HK-2 (cell line): ENCODE measurements around the gene AQP12A.
"Not testable (repeated sequence)": the region's sequence is repeated elsewhere in the genome, so short reads cannot be mapped to it uniquely, and the experiment has no call there.

ENCODE experiments used
- DNase-seq: peaks from one replicate; pipeline ENCODE4 v3.0.0-alpha.2; 2018; ENCODE audit not compliant: unreplicated experiment

The AQP12A gene

GRCh38 chr2:240688553-240688919 lies 3.1 kb upstream of the AQP12A start:
- no peak for DNase-seq

- DNase-seq: no peak
Measured at GRCh38 chr2:240689975-240690374, 1.7 kb upstream of the AQP12A start.

GRCh38 chr2:240690421-240691074 lies 1.1 kb upstream of the AQP12A start:
- DNase-seq: not testable (repeated sequence)

- DNase-seq: not testable (repeated sequence)
Measured at GRCh38 chr2:240691075-240691427, 615 bp upstream of the AQP12A start.

- not testable (repeated sequence) for DNase-seq
Measured at GRCh38 chr2:240692583-240693561, 1.2 kb downstream of the AQP12A start.

GRCh38 chr2:240694304-240694703 lies 2.6 kb downstream of the AQP12A start:
- not testable (repeated sequence) for DNase-seq

GRCh38 chr2:240695593-240695992 lies 3.9 kb downstream of the AQP12A start:
- not testable (repeated sequence) for DNase-seq

GRCh38 chr2:240696469-240696868 lies 4.8 kb downstream of the AQP12A start:
- not testable (repeated sequence) for DNase-seq

GRCh38 chr2:240698852-240699561 lies 7.3 kb downstream of the AQP12A start:
- DNase-seq: not testable (repeated sequence)

GRCh38 chr2:240699835-240700234 lies 8.2 kb downstream of the AQP12A start:
- DNase-seq: not testable (repeated sequence)

GRCh38 chr2:240700616-240701015 lies 8.9 kb downstream of the AQP12A start:
- DNase-seq: not testable (repeated sequence)

GRCh38 chr2:240701091-240701735 lies 9.5 kb downstream of the AQP12A start:
- DNase-seq: no peak

GRCh38 chr2:240701736-240702639 lies 10.3 kb downstream of the AQP12A start:
- DNase-seq: no peak

- DNase-seq: no peak
Measured at GRCh38 chr2:240702640-240703011, 11.0 kb downstream of the AQP12A start.

GRCh38 chr2:240703417-240704341 lies 12.0 kb downstream of the AQP12A start:
- DNase-seq: no peak

GRCh38 chr2:240704651-240705050 lies 13.0 kb downstream of the AQP12A start:
- DNase-seq: no peak

- DNase-seq: no peak
Measured at GRCh38 chr2:240705204-240705791, 13.6 kb downstream of the AQP12A start.

GRCh38 chr2:240707043-240707756 lies 15.5 kb downstream of the AQP12A start:
- no peak for DNase-seq

- DNase-seq: no peak
Measured at GRCh38 chr2:240707821-240708220, 16.2 kb downstream of the AQP12A start.
